KBM-7 (cell line): ENCODE results near the gene DLG2.
A peak's percentile ranks its signal among the peaks of the same experiment; 100 is the strongest.

ENCODE experiments used
- DNase-seq: peaks from one replicate; pipeline ENCODE4 v3.0.0-alpha.2; 2015
- in situ Hi-C: fragments of 300-500 bp; cut with MboI; formaldehyde crosslinking; loops from 2 replicates; pipeline ENCODE4 v1.14.3; 2020; ENCODE audit warnings: low sequenced_read_pairs, low pct_unique_long_range_greater_than_20kb, mixed read lengths

DLG2 gene

GRCh38 chr11:83881428-83881827 lies 1745.7 kb downstream of the DLG2 start:
- no peak for DNase-seq
- in situ Hi-C loops = no loop called here

- in situ Hi-C loops = no loop called here
- DNase-seq = no peak
These were observed 1756.1 kb downstream of the DLG2 start for GRCh38 chr11:83871054-83871453.

- in situ Hi-C loops = no loop called here
These were observed 1760.5 kb downstream of the DLG2 start for GRCh38 chr11:83866655-83867054.

GRCh38 chr11:83865636-83866461 lies 1761.3 kb downstream of the DLG2 start:
- no peak for DNase-seq
- in situ Hi-C loops = no loop called here

More at GRCh38 chr11:83866655-83867054, 1760.5 kb downstream of the DLG2 start:
- DNase-seq = no peak

GRCh38 chr11:83864412-83865057 lies 1762.6 kb downstream of the DLG2 start:
- no peak for DNase-seq
- in situ Hi-C loops = no loop called here

GRCh38 chr11:83863272-83863671 lies 1763.9 kb downstream of the DLG2 start:
- no peak for DNase-seq
- in situ Hi-C loops = no loop called here

GRCh38 chr11:83862691-83863090 lies 1764.5 kb downstream of the DLG2 start:
- no peak for DNase-seq
- in situ Hi-C loops = no loop called here

- DNase-seq = no peak
These were observed 1765.1 kb downstream of the DLG2 start for GRCh38 chr11:83862033-83862432.

GRCh38 chr11:83858694-83859093 lies 1768.5 kb downstream of the DLG2 start:
- DNase-seq = no peak
- in situ Hi-C loops = no loop called here

More at GRCh38 chr11:83862033-83862432, 1765.1 kb downstream of the DLG2 start:
- in situ Hi-C loops = no loop called here

GRCh38 chr11:83855237-83855636 lies 1771.9 kb downstream of the DLG2 start:
- in situ Hi-C loops = no loop called here

GRCh38 chr11:83852775-83853442 lies 1774.2 kb downstream of the DLG2 start:
- in situ Hi-C loops = no loop called here
- DNase-seq = no peak

More at GRCh38 chr11:83855237-83855636, 1771.9 kb downstream of the DLG2 start:
- no peak for DNase-seq

- in situ Hi-C loops = no loop called here
- DNase-seq = no peak
These were observed 1775.1 kb downstream of the DLG2 start for GRCh38 chr11:83852012-83852411.

GRCh38 chr11:83847467-83848034 lies 1779.6 kb downstream of the DLG2 start:
- no peak for DNase-seq
- in situ Hi-C loops = loop anchor here (25.0 kb wide), 1 partner anchor 690 kb away; no protein-coding TSS in a partner anchor

GRCh38 chr11:83845797-83846196 lies 1781.3 kb downstream of the DLG2 start:
- no peak for DNase-seq
- in situ Hi-C loops = loop anchor here (25.0 kb wide), 1 partner anchor 692 kb away; no protein-coding TSS in a partner anchor

- DNase-seq = no peak
- in situ Hi-C loops = loop anchor here (25.0 kb wide), 1 partner anchor 697 kb away; no protein-coding TSS in a partner anchor
These were observed 1786.8 kb downstream of the DLG2 start for GRCh38 chr11:83840326-83840725.

GRCh38 chr11:83836883-83837654 lies 1790.1 kb downstream of the DLG2 start:
- in situ Hi-C loops = loop anchor here (25.0 kb wide), 1 partner anchor 700 kb away; no protein-coding TSS in a partner anchor
- DNase-seq = peak; percentile 40

GRCh38 chr11:83836065-83836464 lies 1791.1 kb downstream of the DLG2 start:
- no peak for DNase-seq
- in situ Hi-C loops = loop anchor here (25.0 kb wide), 1 partner anchor 701 kb away; no protein-coding TSS in a partner anchor

GRCh38 chr11:83835423-83835822 lies 1791.7 kb downstream of the DLG2 start:
- in situ Hi-C loops = loop anchor here (25.0 kb wide), 1 partner anchor 702 kb away; no protein-coding TSS in a partner anchor
- no peak for DNase-seq
